ENCODE data around the gene RASA3.

GRCh38 chr13:114023716-114024602 is 108.5 kb downstream of the RASA3 start:
- TF ChIP-seq CTCF (IDR thresholded peaks at IDR 0.05; ENCODE audit: control extremely low read depth in 1 of 3, insufficient read depth in 1 of 3, low read depth in 1 of 3, low read length in 3 of 3): no peak
- TF ChIP-seq EZH2 (IDR thresholded peaks at IDR 0.05; ENCODE audit: low read depth, low read length, severe bottlenecking): no peak
- TF ChIP-seq USF2 (IDR thresholded peaks at IDR 0.05; ENCODE audit: low read length): no peak
- TF ChIP-seq RAD21 (IDR thresholded peaks at IDR 0.05 in 1 of 2, conservative IDR thresholded peaks at IDR 0.05 in 1 of 2; ENCODE audit: low read depth in 2 of 2, low read length in 2 of 2): peak in 1 of 2 experiments; percentile 16; a peak in 1 of 4 replicates
- TF ChIP-seq HDAC2 (IDR thresholded peaks at IDR 0.05; ENCODE audit: borderline replicate concordance in 1 of 2, low read depth in 2 of 2, low read length in 2 of 2): no peak
- no peak for TF ChIP-seq SIN3A (conservative IDR thresholded peaks at IDR 0.05 in 1 of 2, IDR thresholded peaks at IDR 0.05 in 1 of 2; ENCODE audit: low read depth in 1 of 2, low read length in 2 of 2)
- no peak for TF ChIP-seq EGR1 (IDR thresholded peaks at IDR 0.05; ENCODE audit: borderline replicate concordance, low read depth, low read length)
- no peak for TF ChIP-seq E2F6 (IDR thresholded peaks at IDR 0.05)
- no peak for TF ChIP-seq SRF (IDR thresholded peaks at IDR 0.05; ENCODE audit: low read depth, low read length)
- no peak for TF ChIP-seq SIX5 (IDR thresholded peaks at IDR 0.05; ENCODE audit: low read depth, low read length)
- no peak for TF ChIP-seq KDM4A (IDR thresholded peaks at IDR 0.05; ENCODE audit: low read depth, low read length, severe bottlenecking)
- TF ChIP-seq KDM1A (IDR thresholded peaks at IDR 0.05; ENCODE audit: borderline replicate concordance, low read length): no peak
